Keratinocyte (primary cell): ENCODE measurements around the gene CAMK2G. TPM values are rescaled to one million over a fixed set of nuclear protein-coding genes. Genes with fewer than 3 reads are reported as not detected.

ENCODE experiments used
- DNase-seq: peaks from one replicate; pipeline ENCODE4 v3.0.0-alpha.2; 2011; ENCODE audit warnings: low read depth, missing footprints, low spot score
- FAIRE-seq: peaks from 2 replicates; lab custom pipeline; 2011; peaks lifted over from hg19 to GRCh38; lab: Jason Lieb, UNC
- H2AFZ ChIP-seq: 2 replicates; pipeline ENCODE4 v1.6.0; 2012; ENCODE audit warnings: low read length, control low read depth, inconsistent platforms; ENCODE audit not compliant: control insufficient read depth
- H3K27ac ChIP-seq: 2 replicates; pipeline ENCODE4 v1.5.1; 2011; ENCODE audit warnings: low read length; ENCODE audit not compliant: control insufficient read depth, insufficient read depth
- H3K27me3 ChIP-seq: 3 replicates; pipeline ENCODE4 v1.6.0; 2011; ENCODE audit warnings: low read length; ENCODE audit not compliant: control insufficient read depth, insufficient read depth; ENCODE audit errors: extremely low read depth
- H3K36me3 ChIP-seq, 2 experiments: 2 replicates in 1 of 2; 3 replicates in 1 of 2; pipeline ENCODE4 v1.5.1; 2011; ENCODE audit warnings: low read length in 2 of 2, mild to moderate bottlenecking in 1 of 2; ENCODE audit not compliant: control insufficient read depth in 2 of 2, insufficient read depth in 2 of 2; ENCODE audit errors: extremely low read depth in 1 of 2
- H3K4me1 ChIP-seq: 3 replicates; pipeline ENCODE4 v1.5.1; 2011; ENCODE audit warnings: low read length; ENCODE audit not compliant: control insufficient read depth, insufficient read depth; ENCODE audit errors: extremely low read depth
- H3K4me2 ChIP-seq: 3 replicates; pipeline ENCODE4 v1.6.0; 2011; ENCODE audit warnings: low read depth, low read length; ENCODE audit not compliant: control insufficient read depth, insufficient read depth; ENCODE audit errors: extremely low read depth
- H3K4me3 ChIP-seq, 3 experiments: fragments of 200-600 bp in 1 of 3; sonication (generic) in 1 of 3; 2 replicates in 2 of 3; 3 replicates in 1 of 3; pipeline ENCODE4 v1.5.1; 2011 to 2016; ENCODE audit warnings: low read length in 3 of 3, mild to moderate bottlenecking in 3 of 3, control low read depth in 2 of 3, inconsistent platforms in 1 of 3, low read depth in 1 of 3, mixed read lengths in 1 of 3, mixed run types in 1 of 3, moderate library complexity in 1 of 3; ENCODE audit not compliant: control insufficient read depth in 2 of 3, insufficient read depth in 2 of 3; ENCODE audit errors: extremely low read depth in 1 of 3
- H3K79me2 ChIP-seq: 2 replicates; pipeline ENCODE4 v1.6.0; 2012; ENCODE audit warnings: low read length; ENCODE audit not compliant: control insufficient read depth, insufficient read depth
- H3K9ac ChIP-seq: 3 replicates; pipeline ENCODE4 v1.6.0; 2011; ENCODE audit warnings: low read length; ENCODE audit not compliant: control insufficient read depth, insufficient read depth; ENCODE audit errors: extremely low read depth
- H3K9me1 ChIP-seq: 3 replicates; pipeline ENCODE4 v1.6.0; 2011; ENCODE audit warnings: low read length; ENCODE audit not compliant: control insufficient read depth, insufficient read depth; ENCODE audit errors: extremely low read depth
- H3K9me3 ChIP-seq: 2 replicates; pipeline ENCODE4 v1.5.1; 2012; ENCODE audit warnings: low read depth, low read length; ENCODE audit not compliant: control insufficient read depth
- H4K20me1 ChIP-seq: 3 replicates; pipeline ENCODE4 v1.6.0; 2011; ENCODE audit warnings: low read length; ENCODE audit not compliant: control insufficient read depth, insufficient read depth; ENCODE audit errors: extremely low read depth
- EZH2 ChIP-seq: IDR thresholded peaks from one replicate; pipeline ENCODE4 v1.6.1; 2012; ENCODE audit warnings: inconsistent platforms, mild to moderate bottlenecking, low read length, moderate library complexity
- dilution Hi-C: fragments of 300-500 bp; cut with MboI; formaldehyde crosslinking; loops from one replicate; pipeline ENCODE4 v1.7.0; 2020; ENCODE audit warnings: low sequenced_read_pairs; ENCODE audit not compliant: extremely low pct_ligation_motif_present
- polyA plus RNA-seq, 5 experiments: library from polyadenylated mRNA; depleted of rRNA in 3 of 5; stranded (reverse) in 3 of 5; stranded (forward) in 1 of 5; unstranded in 1 of 5; fragments of >200 nt; gene quantifications; 1 replicate in 1 of 5; 2 replicates in 3 of 5; 3 replicates in 1 of 5; pipeline versions ENCODE4 v1.2.1 to v1.2.3, GENCODE V29; 2011 to 2012; ENCODE audit warnings: missing spikeins in 2 of 5, low read depth in 1 of 5, low replicate concordance in 1 of 5
- TF ChIP-seq, protein P1 (sequence below), 3 experiments: IDR thresholded peaks in 1 of 3; conservative IDR thresholded peaks in 1 of 3; optimal IDR thresholded peaks in 1 of 3; 2 replicates in 2 of 3; 3 replicates in 1 of 3; pipeline versions ENCODE3 to v1.5.1; 2011; ENCODE audit warnings: low read length in 3 of 3, mild to moderate bottlenecking in 3 of 3, moderate library complexity in 2 of 3, control low read depth in 1 of 3, inconsistent platforms in 1 of 3; ENCODE audit not compliant: insufficient read depth in 2 of 3; ENCODE audit errors: extremely low read depth in 1 of 3

CAMK2G gene
- polyA plus RNA-seq, 1 donor (not counting 4 experiments of a cell fraction or from before 2014, with no cell fraction given): 17.6 TPM

DNA sequence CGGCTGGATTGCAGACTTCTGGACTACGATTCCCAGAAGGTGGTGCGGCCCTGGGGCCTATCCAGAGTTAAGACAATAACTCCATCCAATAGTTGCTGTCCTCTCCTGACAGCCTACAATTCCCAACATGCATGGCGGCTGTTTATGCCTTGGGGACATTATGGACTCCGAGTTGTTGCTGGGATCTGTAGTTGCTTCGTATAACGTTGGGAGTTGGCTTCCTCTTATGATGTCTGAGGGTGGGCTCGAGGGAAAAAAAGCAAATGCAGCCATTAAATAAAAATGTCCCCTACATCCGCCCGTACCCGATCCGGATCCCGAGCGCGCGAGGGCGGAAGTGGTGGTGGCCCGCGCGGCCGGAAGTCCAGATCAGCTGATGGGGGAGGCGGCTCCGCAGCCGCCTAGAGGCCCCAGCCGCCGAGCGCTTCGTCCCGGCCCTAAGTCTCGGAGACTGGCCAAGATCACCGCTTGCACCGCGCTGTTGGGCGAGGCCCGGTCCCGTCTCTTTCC lies 89.1 kb downstream of the CAMK2G start, which contains the start of gene ZSWIM8:
Gene ZSWIM8, plus strand, starts transcription at position 396 of the 510 bp plus-strand sequence. CDS start 273 bp downstream, outside the sequence.
- DNase-seq: peak; percentile 53
- dilution Hi-C loops: no loop called here
- no peaks in the 10 kb centered on the region for H3K9me3 ChIP-seq
- FAIRE-seq: peak; percentile 92
- H3K36me3 ChIP-seq: peaks cover 8 to 12% of the 10 kb centered on the region in 2 experiments
- H3K4me3 ChIP-seq: peak within 1 kb of the TSS; percentile 74 to 95 (median 92)
- H3K79me2 ChIP-seq: peaks cover 68% of the 10 kb centered on the region
- peak within 1 kb of the TSS; percentile 64 for H2AFZ ChIP-seq
- peak within 1 kb of the TSS; percentile 85 for H3K9ac ChIP-seq
- H4K20me1 ChIP-seq: peaks cover 3% of the 10 kb centered on the region
- H3K4me1 ChIP-seq: peaks cover 25% of the 10 kb centered on the region
- no peaks in the 10 kb centered on the region for H3K9me1 ChIP-seq
- peak within 1 kb of the TSS; percentile 83 for H3K4me2 ChIP-seq
- peak within 1 kb of the TSS; percentile 76 for H3K27ac ChIP-seq
- no peak for TF ChIP-seq EZH2
- TF ChIP-seq, protein P1, sequence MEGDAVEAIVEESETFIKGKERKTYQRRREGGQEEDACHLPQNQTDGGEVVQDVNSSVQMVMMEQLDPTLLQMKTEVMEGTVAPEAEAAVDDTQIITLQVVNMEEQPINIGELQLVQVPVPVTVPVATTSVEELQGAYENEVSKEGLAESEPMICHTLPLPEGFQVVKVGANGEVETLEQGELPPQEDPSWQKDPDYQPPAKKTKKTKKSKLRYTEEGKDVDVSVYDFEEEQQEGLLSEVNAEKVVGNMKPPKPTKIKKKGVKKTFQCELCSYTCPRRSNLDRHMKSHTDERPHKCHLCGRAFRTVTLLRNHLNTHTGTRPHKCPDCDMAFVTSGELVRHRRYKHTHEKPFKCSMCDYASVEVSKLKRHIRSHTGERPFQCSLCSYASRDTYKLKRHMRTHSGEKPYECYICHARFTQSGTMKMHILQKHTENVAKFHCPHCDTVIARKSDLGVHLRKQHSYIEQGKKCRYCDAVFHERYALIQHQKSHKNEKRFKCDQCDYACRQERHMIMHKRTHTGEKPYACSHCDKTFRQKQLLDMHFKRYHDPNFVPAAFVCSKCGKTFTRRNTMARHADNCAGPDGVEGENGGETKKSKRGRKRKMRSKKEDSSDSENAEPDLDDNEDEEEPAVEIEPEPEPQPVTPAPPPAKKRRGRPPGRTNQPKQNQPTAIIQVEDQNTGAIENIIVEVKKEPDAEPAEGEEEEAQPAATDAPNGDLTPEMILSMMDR (optimal IDR thresholded peaks at IDR 0.05 in 1 of 3, IDR thresholded peaks at IDR 0.05 in 1 of 3, conservative IDR thresholded peaks at IDR 0.05 in 1 of 3; ENCODE audit: extremely low read depth in 1 of 3, insufficient read depth in 2 of 3, low read length in 3 of 3): peak in 1 of 3 experiments; percentile 20
- no peaks in the 10 kb centered on the region for H3K27me3 ChIP-seq

GRCh38 chr10:73782749-73783085 lies 91.6 kb downstream of the CAMK2G start:
- Histone ChIP-seq H3K4me1 (peaks cover 25% of the 10 kb centered on the region), H3K79me2 (peaks cover 58% of the 10 kb centered on the region), H3K4me2 (peak overlapping the region; percentile 99), H3K9me3 (no peaks in the 10 kb centered on the region), H3K27ac (peak overlapping the region; percentile 82), H3K27me3 (no peaks in the 10 kb centered on the region), H4K20me1 (peaks cover 3% of the 10 kb centered on the region), H3K4me3 (peak overlapping the region; percentile 85 to 99 (median 89)), H2AFZ (no peak overlapping the region), H3K9me1 (no peaks in the 10 kb centered on the region), H3K36me3 (peaks cover 3 to 6% of the 10 kb centered on the region in 2 experiments), H3K9ac (peak overlapping the region; percentile 91)
- DNase-seq (no peak), FAIRE-seq (no peak)
- no peak for TF ChIP-seq EZH2
- TF ChIP-seq, protein P1 (optimal IDR thresholded peaks at IDR 0.05 in 1 of 3, IDR thresholded peaks at IDR 0.05 in 1 of 3, conservative IDR thresholded peaks at IDR 0.05 in 1 of 3; ENCODE audit: extremely low read depth in 1 of 3, insufficient read depth in 2 of 3, low read length in 3 of 3): no peak
- dilution Hi-C loops: no loop called here
